Fibroblast of peridontal ligament (primary cell): Measurements from ENCODE around the gene OR10A2.
"Not testable (repeated sequence)": the region's sequence is repeated elsewhere in the genome, so short reads cannot be mapped to it uniquely, and the experiment has no call there.

ENCODE experiments used
- DNase-seq: peaks from one replicate; pipeline ENCODE4 v3.0.0-alpha.2; 2010; ENCODE audit errors: extremely low read depth

OR10A2 gene

DNA sequence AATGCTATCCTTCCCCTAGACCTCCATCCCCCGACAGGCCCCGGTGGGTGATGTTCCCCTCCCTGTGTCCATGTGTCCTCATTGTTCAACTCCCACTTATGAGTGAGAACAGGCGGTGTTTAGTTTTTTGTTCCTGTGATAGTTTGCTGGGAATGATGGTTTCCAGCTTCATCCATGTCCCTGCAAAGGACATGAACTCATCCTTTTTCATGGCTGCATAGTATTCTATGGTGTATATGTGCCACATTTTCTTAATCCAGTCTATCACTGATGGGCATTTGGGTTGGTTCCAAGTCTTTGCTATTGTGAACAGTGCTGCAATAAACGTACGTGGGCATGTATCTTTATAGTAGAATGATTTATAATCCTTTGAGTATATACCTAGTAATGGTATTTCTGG, 24.9 kb downstream of the OR10A2 start:
- not testable (repeated sequence) for DNase-seq

DNA sequence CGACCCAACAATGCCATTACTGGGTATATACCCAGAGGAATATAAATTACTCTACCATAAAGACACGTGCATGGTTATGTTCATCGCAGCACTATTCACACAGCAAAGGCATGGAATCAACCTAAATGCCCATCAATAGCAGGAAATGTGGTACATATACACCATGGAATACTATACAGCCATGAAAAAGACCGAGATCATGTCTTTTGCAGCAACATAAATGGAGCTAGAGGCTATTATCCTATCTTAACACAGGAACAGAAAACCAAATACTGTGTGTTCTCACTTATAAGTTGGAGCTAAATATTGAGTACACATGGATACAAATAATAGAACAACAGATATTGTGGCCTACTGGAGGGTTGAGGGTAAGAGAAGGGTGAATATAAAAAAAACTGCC, 26.0 kb downstream of the OR10A2 start:
- no peak for DNase-seq

DNA sequence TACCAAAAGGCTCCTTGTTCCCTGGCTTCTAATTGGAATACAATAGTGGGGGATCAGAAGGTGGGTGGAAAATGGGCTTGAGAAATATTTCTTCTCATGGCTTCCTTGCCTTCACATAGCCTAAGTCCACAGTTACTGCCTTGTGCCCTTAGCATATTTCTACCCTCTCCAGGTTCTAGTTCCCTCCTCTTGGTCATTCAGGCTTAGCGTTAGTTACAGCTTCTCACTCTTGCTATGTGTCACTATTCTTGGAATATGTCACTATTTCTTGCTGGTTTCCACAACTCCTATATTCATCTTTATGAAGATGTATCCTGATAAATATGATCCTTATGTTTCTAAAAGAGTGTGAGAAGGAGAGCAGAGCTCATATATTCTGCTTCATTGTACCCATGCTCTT, 27.0 kb downstream of the OR10A2 start:
- no peak for DNase-seq

DNA sequence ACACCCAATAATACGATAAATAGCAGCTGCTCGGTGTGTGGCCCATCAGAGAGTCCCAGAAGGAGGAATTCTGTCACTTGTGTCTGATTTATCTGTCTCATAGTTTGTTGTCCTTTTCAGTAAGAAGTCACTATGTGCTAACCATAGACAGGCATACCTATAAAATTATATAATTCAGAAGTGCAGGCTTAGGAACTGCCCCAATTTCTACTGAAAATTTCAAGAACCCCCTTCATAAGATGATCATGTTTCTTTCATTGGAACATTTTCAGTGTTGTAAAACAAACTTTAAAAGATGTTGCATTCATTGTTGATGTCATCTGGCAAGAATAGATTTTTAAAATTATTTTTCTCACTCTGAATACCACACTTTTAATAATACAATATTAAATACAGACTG, 29.5 kb downstream of the OR10A2 start, which contains the start of gene OR2D2:
TSS of gene OR2D2 (minus strand) at position 101 of the 400 bp plus-strand sequence. CDS start at position 101, 0 bp downstream.
- DNase-seq: no peak

DNA sequence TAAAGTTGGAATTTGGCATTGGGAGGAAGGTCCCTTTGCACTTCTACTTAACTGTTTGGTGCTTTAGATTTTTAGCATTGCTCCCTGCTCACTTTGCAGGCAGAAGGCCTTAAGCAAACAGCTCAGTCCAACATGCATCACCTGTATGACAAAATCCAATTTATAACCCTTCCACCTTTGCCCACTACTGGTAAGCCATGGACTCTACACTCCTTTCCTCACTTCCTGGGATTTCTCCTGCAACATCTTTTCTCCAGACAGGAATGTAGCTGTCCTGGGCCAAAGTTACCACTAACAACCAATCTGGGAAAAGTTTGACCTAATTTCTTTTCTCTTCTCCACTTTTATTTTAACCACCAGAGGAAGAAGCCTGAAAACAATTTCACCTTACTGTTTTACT, 31.2 kb downstream of the OR10A2 start:
- no peak for DNase-seq

DNA sequence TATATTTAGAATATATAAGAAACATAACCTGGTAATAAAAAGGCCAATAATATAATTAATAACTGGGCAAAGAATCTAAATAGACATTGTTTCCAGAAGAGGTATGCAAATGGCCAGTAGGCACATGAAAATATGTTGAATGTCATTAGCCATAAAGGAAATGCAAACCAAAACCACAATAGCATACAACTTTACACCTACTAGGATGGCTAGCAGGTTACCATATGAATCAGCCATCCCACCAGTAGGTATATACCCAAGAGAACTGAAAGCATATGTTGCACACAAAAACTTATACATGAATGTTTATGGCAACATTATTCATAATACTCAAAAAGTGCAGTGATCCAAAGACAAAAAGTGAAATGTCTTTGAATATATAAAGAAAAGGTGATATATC, 32.2 kb downstream of the OR10A2 start:
- DNase-seq: no peak

DNA sequence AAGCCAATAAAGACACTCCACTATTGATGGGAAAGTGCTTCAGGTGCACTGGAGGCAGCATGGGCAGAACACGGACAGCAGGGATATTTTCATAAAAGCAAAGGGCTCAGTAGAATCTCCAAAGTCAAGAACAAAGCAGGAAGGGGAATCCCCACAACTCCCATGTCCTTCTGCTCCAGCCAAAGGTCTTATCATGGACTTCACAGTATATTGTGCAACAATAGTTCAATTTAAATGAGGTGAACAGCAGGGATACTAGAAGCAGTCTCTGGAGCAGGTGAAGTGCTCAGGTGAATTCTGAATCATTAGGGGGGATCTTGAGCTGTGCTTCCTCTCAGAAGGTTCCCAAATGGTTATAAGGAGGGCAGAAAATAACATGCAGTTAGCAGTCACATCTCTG, 36.1 kb downstream of the OR10A2 start:
- DNase-seq: no peak

DNA sequence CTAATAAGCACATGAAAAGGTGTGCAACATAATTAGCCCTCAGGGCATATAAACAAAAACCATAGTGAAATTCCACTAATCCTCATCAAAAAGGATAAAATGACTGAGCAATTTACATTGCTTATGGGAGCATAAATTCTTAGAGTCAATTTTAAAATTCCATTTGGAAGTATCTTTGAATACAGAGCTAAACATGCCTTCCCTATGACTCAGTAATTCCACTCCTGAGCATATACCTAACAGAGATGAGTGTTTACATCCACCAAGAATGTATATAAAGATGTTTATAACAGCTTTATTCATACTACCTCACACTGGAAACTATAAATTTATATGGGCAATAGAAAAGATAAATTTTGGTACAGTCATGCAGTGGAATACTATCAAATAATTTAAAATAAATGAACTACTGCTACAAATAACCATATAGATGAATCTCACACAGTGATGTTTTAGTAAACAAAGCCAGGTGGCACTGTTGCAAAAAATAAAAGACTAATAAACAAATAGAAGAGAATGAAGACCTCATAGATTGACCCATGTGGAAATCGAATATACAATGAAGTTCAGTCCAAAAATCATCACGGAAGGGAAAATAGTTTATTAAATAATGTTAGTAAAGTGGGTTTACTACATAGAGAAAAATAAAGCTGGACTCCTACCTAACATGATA, 37.6 kb downstream of the OR10A2 start:
- DNase-seq: no peak

DNA sequence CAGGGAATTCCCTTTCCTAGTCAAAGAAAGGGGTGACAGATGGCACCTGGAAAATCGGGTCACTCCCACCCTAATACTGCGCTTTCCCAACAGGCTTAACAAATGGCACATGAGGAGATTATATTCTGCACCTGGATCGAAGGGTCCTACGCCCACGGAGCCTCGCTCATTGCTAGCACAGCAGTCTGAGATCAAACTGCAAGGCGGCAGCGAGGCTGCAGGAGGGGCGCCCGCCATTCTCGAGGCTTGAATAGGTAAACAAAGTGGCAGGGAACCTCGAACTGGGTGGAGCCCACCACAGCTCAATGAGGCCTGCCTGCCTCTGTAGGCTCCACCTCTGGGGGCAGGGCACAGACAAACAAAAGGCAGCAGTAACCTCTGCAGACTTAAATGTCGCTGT, 41.9 kb downstream of the OR10A2 start:
- DNase-seq: not testable (repeated sequence)

DNA sequence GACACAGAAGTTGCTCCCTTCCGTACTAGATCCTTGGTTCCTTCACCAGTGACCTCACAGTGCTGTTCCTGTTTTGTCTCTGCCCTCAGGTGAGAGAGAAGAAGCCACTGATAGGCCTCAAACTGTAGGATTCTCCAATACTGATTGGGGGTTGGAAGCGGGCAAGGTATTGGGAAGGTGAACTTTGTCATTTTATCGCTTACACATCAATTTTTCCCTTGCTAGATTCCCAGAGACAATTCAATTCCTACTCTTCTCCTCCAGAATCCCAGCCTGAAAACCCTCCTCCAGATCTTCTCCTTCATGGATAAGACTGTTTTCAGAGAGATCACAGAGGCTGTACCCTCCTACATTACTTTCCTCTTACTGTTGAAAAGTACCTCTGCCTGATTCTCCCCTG, 48.5 kb downstream of the OR10A2 start:
- DNase-seq: no peak

DNA sequence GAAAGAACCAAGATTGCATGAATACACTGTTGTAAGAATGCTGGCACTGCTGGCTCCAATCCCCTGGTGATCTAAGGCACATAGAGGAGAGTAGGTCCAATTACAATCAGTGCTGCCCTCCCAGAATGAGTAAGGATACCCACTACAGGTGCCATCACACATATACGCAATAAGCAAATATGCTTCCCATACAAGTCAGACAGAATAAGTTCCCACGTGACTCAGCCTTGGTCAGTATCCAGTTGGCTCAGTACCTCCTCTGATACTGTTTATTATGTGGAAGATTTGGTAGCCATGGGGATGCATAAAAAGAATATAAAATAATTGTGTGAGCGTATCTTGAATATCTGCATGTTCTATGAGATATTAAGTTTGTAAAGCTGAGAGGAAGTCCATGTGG, 49.1 kb downstream of the OR10A2 start:
- DNase-seq: peak; percentile 57

DNA sequence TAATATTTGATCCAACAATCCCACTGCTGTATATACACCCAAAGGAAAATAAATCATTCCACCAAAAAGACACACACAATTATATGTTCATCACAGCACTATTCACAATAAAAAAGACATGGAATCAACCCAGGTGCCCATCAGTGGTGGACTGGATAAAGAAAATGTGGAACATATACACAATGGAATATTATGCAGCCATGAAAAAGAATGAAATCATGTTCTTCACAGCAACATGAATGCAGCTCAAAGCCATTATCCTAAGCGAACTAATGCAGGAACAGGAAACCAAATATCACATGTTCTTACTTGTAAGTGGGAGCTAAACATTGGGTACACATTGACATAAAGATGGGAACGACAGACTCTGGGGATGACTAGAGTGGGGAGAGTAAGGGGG, 56.8 kb downstream of the OR10A2 start:
- no peak for DNase-seq

DNA sequence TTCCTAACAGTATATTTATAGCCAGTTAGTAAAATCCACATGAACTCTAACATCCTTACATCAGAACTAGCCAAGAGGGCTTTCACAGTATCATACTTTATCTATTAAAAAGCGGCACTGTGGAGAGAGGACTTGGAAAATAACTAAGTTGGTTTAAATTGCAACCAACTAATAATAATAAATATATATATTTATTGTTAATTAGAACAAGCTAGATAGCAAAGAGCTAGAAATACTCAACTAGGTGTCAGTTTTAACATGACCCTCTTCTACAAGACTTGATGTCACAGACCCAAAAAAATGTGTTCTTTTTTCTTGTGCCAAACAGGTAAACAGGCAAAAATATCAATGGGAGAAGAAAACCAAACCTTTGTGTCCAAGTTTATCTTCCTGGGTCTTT, 57.8 kb downstream of the OR10A2 start, which contains the start of gene OR2D3:
TSS of gene OR2D3 (plus strand) at position 301 of the 400 bp plus-strand sequence. CDS start at position 301, 0 bp downstream.
- DNase-seq: no peak
